Mesothelial cell of epicardium (in vitro differentiated cells): ENCODE measurements around the gene RAPGEF3. TPM values are rescaled to one million over a fixed set of nuclear protein-coding genes. Genes with fewer than 3 reads are reported as not detected.

ENCODE experiments used
- DNase-seq, 2 experiments: peaks; one replicate each; pipeline ENCODE4 v3.0.0; 2021; ENCODE audit warnings: low spot score in 2 of 2; ENCODE audit not compliant: unreplicated experiment in 2 of 2
- H3K27ac Mint-ChIP-seq: 2 replicates; pipeline ENCODE4 v1.8.0; 2021; ENCODE audit warnings: mixed read lengths
- H3K27me3 Mint-ChIP-seq: 2 replicates; pipeline ENCODE4 v1.8.0; 2021; ENCODE audit warnings: low read depth, mixed read lengths
- H3K36me3 Mint-ChIP-seq: 2 replicates; pipeline ENCODE4 v1.8.0; 2021; ENCODE audit warnings: mixed read lengths
- H3K4me1 Mint-ChIP-seq: 2 replicates; pipeline ENCODE4 v1.8.0; 2021; ENCODE audit warnings: mixed read lengths
- H3K4me3 Mint-ChIP-seq: 2 replicates; pipeline ENCODE4 v1.8.0; 2021; ENCODE audit warnings: mild to moderate bottlenecking, moderate library complexity, mixed read lengths
- H3K9me3 Mint-ChIP-seq: 2 replicates; pipeline ENCODE4 v1.8.0; 2021; ENCODE audit warnings: mixed read lengths
- CTCF ChIP-seq: fragments of 200-600 bp; sonication (generic); IDR thresholded peaks from one replicate; pipeline ENCODE4 v1.5.0; 2021; ENCODE audit warnings: antibody characterized with exemption; ENCODE audit not compliant: unreplicated experiment
- total RNA-seq: library from RNA; stranded (reverse); gene quantifications from 3 replicates; pipeline ENCODE4 v1.2.1, GENCODE V29; 2021

The RAPGEF3 gene, protein sequence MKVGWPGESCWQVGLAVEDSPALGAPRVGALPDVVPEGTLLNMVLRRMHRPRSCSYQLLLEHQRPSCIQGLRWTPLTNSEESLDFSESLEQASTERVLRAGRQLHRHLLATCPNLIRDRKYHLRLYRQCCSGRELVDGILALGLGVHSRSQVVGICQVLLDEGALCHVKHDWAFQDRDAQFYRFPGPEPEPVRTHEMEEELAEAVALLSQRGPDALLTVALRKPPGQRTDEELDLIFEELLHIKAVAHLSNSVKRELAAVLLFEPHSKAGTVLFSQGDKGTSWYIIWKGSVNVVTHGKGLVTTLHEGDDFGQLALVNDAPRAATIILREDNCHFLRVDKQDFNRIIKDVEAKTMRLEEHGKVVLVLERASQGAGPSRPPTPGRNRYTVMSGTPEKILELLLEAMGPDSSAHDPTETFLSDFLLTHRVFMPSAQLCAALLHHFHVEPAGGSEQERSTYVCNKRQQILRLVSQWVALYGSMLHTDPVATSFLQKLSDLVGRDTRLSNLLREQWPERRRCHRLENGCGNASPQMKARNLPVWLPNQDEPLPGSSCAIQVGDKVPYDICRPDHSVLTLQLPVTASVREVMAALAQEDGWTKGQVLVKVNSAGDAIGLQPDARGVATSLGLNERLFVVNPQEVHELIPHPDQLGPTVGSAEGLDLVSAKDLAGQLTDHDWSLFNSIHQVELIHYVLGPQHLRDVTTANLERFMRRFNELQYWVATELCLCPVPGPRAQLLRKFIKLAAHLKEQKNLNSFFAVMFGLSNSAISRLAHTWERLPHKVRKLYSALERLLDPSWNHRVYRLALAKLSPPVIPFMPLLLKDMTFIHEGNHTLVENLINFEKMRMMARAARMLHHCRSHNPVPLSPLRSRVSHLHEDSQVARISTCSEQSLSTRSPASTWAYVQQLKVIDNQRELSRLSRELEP
- 18.0 to 20.9 TPM (median 19.4 TPM) in 3 replicates for total RNA-seq

- no peaks in the 10 kb centered on the region for H3K9me3 Mint-ChIP-seq
- peak within 1 kb of the TSS; percentile 70 for H3K4me3 Mint-ChIP-seq
- H3K36me3 Mint-ChIP-seq = no peaks in the 10 kb centered on the region
- no peaks in the 10 kb centered on the region for H3K27me3 Mint-ChIP-seq
- H3K4me1 Mint-ChIP-seq = peaks cover 60% of the 10 kb centered on the region
- H3K27ac Mint-ChIP-seq = peak within 1 kb of the TSS; percentile 79
- DNase-seq = peak; percentile 62 to 75
- TF ChIP-seq CTCF = peak; percentile 76
These were observed at the start of gene RAPGEF3 for GRCh38 chr12:47758834-47759690. TSS of gene RAPGEF3 (minus strand) at chr12:47758880. CDS start at chr12:47758556, 324 bp downstream.

DNA sequence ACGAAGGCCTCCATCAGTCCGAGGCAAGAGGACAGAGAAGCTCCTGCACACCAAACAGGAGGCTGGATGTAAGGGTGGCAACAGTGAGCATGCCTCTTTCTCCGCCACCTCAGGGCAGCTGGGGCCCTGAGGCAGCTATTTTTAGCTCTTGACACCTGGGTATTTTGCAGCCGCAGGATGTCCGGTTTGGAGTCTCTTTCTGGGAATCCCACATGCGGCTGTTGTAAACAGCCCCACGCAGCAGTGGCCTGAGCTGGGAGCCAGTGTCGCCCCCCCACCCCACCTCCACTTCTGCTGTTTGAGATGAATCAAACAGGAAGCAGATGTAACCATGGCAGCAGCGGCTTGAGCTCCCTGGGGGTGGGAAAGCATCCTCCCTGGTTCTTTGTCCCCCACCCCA is 49.4 kb upstream of the RAPGEF3 start:
- TF ChIP-seq CTCF = no peak
- no peaks in the 10 kb centered on the region for H3K27me3 Mint-ChIP-seq
- no peak overlapping the region for H3K4me3 Mint-ChIP-seq
- peak overlapping the region; percentile 65 for H3K27ac Mint-ChIP-seq
- DNase-seq = no peak
- H3K9me3 Mint-ChIP-seq = no peaks in the 10 kb centered on the region
- peaks cover 67% of the 10 kb centered on the region for H3K4me1 Mint-ChIP-seq
- H3K36me3 Mint-ChIP-seq = peaks cover 4% of the 10 kb centered on the region

DNA sequence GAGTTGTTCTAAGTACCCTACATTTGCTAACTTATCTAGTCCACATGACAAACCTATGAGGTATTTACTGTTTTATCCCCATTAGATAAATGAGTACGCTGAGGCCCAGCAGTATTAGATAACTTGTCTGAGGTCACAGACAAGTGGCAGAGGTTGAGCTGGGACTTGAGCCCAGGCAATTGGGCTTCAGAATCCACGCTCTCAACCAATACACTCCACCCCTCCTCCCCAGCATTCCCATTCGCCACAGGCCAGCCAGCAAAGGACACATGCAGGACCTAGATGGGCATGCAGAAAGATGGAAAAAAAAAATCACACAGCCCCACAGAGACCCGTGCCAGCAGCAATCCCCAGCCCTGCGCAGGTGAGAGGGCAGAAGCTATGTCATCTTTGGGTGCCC is 48.7 kb upstream of the RAPGEF3 start:
- peaks cover 4% of the 10 kb centered on the region for H3K36me3 Mint-ChIP-seq
- H3K27ac Mint-ChIP-seq = peak overlapping the region; percentile 56
- DNase-seq = no peak
- H3K27me3 Mint-ChIP-seq = no peaks in the 10 kb centered on the region
- H3K9me3 Mint-ChIP-seq = no peaks in the 10 kb centered on the region
- H3K4me3 Mint-ChIP-seq = no peak overlapping the region
- TF ChIP-seq CTCF = no peak
- H3K4me1 Mint-ChIP-seq = peaks cover 68% of the 10 kb centered on the region

- no peak overlapping the region for H3K4me3 Mint-ChIP-seq
- DNase-seq = no peak
- no peaks in the 10 kb centered on the region for H3K9me3 Mint-ChIP-seq
- no peak for TF ChIP-seq CTCF
- peaks cover 55% of the 10 kb centered on the region for H3K4me1 Mint-ChIP-seq
- no peaks in the 10 kb centered on the region for H3K27me3 Mint-ChIP-seq
- no peak overlapping the region for H3K27ac Mint-ChIP-seq
- H3K36me3 Mint-ChIP-seq = peaks cover 3% of the 10 kb centered on the region
These were observed 46.7 kb upstream of the RAPGEF3 start for GRCh38 chr12:47805417-47805816.

DNA sequence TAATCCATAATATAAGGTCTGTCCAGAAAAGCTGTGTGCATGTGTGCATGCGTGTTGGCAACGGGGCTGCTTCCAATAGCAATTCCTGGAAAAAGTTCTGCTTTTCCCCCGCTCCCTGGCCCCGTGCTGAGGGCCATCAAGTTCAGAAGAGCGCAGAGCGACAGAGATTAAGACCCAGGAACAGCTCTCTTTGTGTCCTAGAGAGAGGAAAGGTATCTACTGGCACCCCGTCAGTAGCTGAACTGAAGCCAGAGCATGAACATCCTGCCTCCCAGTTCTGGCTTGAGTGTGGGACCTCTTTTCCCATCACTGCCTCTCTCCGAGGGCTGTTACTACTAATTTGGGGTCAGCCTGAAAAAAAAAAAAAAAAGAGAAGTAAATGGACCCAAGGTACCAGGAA is 45.5 kb upstream of the RAPGEF3 start:
- no peak overlapping the region for H3K4me3 Mint-ChIP-seq
- no peak for TF ChIP-seq CTCF
- no peaks in the 10 kb centered on the region for H3K9me3 Mint-ChIP-seq
- H3K36me3 Mint-ChIP-seq = peaks cover 3% of the 10 kb centered on the region
- no peak for DNase-seq
- H3K27ac Mint-ChIP-seq = peak overlapping the region; percentile 50
- H3K27me3 Mint-ChIP-seq = no peaks in the 10 kb centered on the region
- peaks cover 54% of the 10 kb centered on the region for H3K4me1 Mint-ChIP-seq
